Activated T-cell treated with anti-CD3 and anti-CD28 coated beads for 48 hours (primary cell): Measurements from ENCODE around the gene HDAC4.

Source experiments
- DNase-seq: peaks from one replicate; pipeline ENCODE4 v3.0.0-alpha.2; 2020; ENCODE audit warnings: low read depth

HDAC4 gene

DNA sequence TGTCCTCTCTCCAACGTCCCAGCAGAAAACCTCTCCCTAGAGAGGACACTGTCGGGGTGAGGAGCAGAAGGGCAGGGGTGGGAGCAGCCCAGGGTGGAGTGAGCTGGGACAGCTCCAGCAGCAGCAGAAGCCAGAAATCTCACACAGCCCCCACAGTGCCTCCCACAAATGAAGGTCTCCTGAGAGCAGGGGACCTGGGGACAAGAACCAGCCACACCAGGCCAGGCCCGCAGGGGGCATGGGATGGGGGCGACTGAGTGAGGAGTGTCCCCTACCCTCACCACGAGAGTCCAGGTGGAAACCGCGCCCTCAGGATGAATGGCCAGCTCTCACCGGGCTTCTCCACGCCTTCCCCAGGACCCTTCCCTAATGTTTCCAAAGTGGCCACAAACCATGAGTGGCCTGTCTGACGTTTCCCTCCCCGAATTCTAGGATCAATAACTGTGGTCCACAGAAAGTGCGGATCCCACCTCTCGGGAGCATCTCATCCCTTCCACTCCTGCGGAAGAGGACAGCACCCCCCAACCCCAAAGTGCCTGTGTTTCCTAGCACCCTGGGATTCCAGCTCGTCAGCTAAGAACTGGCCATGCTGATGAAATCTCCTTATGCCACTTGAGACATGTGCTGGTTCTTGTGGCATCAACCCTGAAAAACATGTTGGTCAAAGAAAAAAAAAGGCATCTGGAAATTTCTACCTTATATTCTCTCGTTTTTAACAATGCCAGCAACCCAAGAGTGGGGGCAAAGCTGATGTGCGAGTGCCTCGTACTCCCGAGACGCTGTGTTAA is 121.1 kb downstream of the HDAC4 start:
- no peak for DNase-seq

DNA sequence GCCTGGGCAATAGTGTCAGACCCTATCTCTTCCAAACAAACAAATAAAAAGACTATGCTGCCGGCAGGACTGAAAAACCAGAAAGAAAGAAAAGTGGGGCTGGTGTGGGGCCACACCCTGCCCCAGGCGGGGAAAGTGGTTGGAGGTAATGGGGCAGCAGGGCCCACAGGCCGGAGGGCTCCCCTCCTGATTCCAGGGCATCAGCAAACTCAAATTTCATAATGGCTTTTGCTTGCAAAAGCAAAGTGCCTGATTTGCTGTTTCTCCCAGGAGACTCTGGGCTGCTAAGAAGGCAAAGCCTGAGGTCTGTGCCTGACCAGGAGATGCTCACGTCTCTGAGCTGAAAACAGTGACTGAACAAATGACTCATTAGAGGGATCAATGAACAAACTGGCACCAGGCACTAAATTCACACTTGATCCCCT is 121.9 kb downstream of the HDAC4 start:
- DNase-seq: no peak

DNA sequence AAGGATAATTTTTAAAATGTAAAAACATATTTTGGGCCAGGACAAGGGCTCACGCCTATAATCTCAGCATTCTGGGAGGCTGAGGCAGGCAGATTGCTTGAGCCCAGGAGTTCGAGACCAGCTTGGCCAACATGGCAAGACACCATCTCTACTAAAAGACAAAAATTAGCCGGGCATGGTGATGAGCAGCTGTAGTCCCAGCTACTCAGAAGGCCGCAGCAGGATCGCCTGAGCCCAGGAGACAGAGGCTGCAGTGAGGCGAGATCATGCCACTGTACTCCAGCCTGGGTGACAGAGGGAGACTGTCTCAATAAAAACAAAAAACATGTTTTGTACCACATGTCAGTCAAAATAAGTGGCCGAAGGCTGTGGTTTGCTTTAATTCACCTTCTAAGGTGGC is 122.5 kb downstream of the HDAC4 start:
- no peak for DNase-seq

DNA sequence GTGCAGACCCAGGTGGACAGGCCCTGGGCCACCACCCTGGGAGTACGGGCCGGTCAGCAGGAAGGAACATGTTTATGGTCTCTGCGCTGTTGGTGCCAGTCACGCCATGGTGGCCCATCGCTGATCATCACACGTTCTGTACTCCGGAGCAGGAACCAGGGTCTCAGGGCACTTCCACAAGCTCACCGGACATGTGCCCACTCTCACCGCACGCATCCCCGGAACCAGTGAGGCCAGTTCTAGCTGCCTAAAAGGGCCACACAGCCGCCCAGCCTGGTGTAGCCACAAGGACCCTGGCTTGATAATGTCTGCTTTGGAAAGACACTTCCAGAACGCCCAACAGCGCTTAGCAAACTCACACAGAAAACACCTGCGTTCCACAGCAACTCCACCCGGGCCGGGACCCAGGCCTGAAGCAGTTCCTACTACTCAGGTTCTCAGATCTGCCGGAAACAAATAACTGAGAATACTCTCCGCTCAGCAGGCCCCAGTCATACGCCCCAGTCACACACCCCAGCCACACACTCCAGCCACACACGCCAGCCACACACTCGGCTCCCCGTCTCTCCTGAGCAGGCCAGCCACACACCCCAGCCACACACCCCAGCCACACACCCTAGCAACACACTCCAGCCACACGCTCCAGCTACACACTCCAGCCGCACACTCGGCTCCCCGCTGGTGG is 123.3 kb downstream of the HDAC4 start:
- no peak for DNase-seq

DNA sequence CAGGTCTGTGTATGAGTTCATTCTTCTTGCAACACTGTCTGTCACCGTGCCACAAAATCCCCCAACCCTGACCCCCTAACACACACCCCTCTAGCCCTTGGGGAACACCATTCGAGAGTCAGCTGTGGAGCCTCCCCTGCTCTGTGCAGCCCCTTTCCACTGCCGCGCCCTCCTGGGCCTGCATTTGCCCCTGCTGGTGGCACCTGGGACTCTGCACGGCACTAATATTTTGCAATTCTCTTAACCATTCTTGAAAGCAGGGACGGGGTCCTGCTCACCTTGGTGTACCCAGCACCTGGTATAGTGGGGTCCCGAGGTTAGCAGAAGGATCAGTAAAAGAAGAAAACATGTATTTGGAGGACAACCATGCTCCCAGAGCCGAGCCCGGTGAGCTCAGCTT is 124.0 kb downstream of the HDAC4 start:
- no peak for DNase-seq

DNA sequence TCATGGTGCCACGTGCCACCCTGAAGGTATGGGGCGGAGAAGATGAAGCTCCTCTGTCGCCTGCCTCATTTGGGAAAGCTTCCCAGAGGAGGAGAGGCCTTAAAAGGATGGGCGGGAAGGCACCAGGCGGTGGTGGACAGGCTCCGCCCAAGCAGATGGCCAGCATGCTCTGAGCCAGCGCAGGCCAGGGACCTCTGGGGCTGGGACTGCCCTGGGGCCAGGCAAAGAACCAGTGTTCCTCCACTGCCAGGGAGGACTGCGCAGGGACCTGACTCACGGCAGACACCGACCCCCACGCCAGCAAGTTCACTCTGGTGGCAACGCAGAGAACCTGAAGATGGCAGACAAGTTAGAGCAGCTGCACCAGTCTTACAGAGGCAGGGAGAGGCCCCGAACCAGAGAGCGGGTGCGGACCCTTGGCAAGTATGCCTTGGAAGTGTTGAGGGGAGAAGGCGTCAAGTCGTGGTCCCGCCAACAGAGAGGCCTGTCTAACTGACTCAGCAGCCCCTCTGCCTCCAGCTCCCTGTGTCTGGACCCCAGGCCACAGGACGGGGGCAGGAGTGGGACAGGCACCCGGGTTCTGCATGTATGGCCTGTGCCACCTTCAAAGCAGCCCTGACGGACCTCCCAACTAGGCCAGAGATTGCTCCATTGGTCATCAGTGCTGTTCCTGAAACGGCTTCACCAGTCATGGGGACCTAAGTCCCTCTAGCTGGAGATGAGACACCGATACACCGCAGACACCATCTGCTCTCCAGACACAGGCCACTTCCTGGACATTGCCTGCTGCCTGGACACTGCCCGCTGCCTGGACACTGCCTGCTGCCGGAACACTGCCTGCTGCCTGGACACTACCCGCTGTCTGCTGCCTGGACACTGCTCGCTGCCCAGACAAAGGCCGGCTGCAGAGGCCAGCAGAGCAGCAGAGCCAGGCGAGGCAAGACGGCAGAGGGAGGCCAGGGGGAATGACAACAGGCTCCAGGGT is 124.7 kb downstream of the HDAC4 start:
- no peak for DNase-seq

DNA sequence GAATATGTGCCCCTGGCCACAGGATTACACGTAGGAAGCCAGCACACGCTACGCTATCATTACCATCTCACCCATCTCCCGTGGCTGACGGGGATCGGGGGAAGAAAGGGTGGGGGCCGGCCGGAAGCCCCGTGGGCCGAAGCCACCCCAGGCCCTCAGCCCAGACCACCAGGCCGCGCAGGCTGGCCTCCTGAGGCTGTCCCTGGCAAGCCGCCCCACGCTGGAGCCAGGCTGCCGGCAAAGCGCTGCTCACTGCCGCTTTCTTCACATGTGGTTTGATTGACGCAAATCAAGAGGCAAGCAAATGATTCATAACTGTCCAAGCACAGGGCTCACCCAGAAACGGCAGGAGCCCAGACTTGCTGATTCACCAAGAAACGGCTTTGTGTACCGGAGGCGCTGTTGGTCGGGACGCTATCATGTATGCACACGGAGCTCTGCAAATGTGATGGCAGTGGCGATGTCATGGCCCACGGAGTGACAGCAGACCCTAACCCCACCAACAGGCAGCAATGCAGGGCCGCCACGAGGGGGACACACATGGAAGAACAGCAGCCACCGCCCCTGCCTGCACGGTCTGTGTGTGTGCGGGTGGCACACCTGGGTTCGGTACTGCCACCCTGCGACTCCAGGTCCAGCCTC is 125.7 kb downstream of the HDAC4 start:
- DNase-seq: peak; percentile 71

DNA sequence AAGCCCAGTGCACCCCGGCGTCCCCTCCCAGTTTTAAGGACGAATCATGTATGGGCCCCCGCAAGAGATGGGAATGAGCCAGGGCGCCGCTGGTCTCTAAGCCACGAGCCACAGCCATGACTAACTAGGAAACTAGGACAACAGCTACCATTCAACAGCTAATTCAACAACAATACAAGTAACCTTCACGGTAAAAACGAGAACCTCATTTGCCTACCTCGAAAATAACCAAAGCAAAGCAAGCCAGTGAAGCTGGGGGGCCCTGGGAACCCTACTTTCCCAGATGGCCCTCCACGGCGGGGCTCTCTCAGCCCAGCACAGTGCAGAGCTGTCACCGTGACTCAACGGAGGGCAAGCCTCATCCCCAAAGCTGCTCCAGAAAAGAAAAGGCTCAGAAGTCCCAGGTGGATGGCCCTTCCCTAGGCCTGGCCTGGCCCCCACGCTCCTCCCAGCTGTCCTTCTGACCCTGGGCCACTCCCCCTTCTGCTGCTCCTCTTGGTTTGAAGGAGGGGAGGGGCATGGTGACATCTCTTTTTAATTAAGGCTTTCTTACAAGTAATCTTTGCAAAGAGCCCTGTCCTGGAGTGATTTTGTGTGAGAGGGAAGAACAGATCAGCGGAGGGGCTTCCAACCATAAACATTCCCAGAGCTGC is 126.3 kb downstream of the HDAC4 start:
- no peak for DNase-seq

DNA sequence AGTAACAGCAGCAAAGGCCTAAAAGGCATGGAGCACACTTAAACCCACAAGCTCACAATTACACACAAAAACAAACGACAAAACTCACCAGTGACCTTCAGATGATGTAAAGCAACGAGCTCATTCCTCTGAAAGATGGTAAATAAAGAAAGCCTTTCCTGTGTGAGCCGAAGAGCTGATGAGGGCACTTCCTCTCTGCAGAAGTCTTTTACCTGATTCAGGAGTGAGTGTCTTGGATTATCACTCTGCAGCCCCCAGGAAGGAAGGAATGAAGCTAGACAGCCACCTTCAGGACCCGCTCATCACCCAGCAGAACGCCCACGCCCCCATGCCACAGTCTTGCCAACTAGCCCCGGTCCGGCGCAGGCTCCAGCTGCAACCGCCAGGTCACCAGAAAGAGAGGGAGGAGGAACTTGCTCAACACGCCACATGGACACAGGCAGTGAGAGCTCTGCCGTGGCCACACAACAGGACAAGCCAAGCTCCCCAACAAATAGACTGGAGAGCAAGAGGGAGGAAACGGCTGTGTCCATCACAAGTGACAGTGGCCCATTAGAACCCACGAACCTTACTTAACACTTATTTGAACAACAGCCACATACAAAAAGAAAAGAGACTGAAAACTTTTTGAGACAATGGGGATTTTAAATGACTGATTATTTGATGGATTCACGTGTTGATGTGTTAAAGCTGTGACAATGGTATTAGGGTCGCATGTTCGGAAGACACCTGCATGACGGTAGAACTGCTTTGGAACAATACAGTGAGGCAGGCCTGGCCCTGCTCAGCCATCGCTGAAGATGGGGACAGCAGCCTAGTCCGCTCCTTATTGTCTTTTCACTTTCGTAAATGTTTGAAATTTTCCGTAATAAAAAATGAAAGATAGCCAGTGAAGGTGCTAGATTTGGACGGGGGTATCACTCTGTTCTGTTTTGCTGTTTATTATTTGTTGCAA is 127.3 kb downstream of the HDAC4 start:
- no peak for DNase-seq

DNA sequence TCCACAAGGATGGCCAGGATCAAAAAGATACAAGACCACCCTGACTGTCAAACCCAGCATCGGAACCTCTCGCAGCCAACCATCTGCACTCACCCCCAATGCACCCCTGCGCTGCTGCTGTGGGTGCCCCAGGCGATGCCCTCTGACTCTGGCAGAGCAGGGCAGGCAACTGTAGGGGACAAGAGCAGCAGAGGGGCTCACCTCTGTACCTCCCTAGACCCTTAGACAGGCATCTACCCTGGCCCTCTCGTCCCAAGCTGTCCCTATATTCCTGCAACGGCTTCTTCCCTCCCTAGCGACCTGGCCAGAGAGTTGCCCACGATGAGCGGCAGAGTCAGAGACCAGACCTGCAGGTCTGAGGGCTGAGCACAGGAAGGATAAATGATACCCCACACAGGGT is 128.2 kb downstream of the HDAC4 start:
- no peak for DNase-seq

DNA sequence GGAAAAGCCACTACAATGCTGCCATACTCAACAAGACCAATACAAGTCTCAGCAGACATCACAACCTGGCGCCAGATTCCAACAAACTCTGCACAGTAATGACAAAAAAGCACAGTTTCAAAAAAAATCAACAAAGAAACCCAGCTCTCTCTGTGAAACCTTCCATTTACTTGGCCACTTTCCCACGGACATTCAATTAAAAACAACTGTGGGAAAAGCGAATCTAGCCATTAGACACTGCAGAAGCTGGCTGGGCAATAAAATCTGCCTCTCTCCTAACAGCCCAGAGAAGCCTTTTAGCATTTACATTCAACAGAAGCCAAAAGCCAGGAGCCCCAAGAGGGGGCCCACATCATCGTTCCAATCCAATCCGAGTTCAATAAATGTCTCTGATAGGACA is 128.9 kb downstream of the HDAC4 start:
- no peak for DNase-seq

DNA sequence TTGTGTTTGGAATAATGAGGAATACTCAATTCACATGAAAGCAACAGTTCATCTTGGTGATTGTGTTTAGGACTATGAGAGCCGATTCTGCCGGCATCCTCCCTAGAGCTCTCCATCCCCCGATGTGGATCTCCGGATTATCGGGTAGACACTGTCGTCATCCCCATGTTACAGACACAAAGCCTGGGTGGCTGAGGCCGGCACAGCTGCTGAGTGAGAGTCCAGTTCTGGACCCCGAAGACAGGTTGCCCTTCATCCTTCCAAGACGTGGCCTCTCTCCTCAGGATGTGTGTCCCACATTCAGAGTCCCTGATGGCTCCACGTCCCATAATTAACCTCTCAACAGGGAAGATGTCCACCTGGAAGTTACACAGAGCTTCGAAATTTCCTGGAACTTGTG is 129.3 kb downstream of the HDAC4 start:
- DNase-seq: no peak

DNA sequence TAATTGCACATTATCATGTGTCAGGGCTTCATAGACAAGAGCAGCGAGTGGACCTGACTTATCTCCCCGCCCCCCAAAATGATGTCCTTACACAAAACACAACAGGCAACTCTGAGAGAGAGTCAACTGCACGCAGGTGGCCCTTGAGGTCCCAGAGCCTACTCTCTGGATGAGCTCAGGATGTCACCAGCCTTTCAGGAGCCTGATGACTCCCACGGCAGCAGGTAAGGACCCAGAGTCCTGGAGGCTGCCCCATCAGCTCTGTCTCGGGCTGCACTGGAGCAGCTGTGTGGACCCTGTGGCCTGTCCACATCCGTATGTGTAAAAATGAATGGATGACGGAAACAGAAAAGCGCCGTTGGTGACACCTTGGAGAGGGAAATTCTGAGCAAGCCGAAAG is 130.9 kb downstream of the HDAC4 start:
- no peak for DNase-seq

DNA sequence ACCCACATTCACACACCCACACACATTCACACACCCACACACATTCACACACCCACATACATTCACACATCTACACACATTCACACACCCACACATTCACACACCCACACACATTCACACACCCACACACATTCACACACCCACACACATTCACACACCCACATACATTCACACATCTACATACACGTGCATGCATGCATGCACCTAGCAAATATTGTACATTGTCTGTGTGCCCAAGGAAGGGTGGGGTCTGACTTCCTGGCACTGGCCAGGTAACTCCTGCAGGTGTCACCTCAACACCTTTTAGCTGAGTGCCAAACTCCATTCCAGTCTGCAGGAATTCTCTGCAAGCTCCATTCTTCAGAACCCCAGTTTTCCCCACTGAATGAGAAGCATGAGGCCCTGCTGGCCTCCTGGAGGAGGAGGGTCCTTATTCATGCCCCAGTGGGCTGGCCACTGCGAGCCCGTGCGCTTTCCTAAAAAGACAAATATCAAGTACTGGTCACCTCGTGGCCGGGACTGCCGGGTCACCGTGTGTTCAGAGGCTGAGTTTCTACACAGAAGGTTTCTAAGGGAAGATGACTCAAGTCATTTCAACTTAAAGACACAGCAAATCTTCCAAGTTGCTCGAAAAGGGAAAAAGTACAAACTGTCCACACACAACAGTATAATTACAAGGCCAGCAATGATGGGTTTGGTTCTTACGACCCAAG is 131.5 kb downstream of the HDAC4 start:
- no peak for DNase-seq

DNA sequence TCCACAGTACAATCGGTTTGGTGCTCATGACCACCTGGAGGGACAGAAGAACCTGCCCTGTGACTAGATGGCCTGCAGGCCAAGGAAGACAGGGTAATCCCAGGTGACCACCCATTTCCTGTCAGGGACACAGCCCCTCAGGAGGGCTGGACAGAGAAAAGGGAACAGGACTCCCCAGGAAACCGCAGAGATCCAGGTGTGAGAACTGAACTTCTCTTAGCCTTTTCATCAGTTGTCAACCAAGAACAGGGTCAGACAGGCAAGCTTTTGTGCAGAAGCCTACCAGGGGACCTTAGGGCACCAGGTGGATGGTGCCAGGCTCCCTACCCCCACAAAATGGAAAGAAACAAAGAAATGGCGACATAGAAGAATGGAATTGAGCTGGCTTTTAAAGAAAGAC is 132.3 kb downstream of the HDAC4 start:
- no peak for DNase-seq

DNA sequence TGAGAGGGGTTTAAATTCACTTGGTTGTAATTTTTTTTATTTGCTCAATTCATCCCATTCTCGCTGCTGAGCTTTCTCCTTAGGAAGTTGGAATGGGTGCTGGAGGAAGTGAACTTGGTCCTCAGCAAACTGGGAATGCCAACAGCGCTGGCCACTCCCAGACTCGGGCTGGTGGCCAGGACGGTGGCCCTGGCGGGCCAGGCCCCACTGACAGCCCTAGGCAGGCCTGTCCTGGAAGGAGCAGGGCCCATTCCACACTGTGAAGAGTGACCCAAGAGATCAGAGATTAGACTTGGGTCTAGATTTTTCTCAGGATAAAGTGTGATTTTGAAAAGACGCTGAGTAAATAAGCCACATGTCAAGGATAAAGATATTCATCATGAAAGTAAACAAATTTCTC is 132.7 kb downstream of the HDAC4 start:
- no peak for DNase-seq

DNA sequence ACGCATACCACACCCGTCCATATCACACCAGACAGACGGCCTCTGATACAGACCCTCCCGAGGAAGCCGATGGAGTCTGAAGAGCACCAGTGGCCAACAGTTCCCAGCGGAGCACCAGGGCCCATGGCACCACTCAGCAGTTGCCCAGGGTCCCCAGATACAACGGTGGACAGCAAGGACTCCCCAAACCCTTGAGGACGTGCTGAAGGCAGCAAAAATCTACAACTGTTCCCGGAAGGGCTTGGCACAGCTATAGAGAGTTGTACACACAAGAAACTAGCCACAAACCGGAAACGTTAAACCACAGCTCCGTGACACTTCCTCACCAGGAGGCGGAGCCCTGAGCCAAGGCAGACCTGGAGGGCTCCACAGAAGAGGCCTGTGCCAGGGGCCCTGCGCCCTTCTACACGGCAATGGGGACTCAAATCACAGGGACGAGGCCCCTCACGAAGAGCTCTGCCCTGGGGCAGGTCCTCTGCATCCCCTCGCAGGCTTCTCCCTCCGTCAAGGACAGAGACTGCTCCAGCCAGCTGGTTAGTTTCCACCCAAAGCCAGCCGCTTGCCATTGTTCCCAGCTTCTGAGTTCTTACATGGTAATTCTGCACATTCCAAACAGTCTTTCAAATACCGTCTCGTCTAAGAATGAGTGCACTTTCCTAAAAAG is 133.4 kb downstream of the HDAC4 start:
- peak; percentile 82 for DNase-seq

DNA sequence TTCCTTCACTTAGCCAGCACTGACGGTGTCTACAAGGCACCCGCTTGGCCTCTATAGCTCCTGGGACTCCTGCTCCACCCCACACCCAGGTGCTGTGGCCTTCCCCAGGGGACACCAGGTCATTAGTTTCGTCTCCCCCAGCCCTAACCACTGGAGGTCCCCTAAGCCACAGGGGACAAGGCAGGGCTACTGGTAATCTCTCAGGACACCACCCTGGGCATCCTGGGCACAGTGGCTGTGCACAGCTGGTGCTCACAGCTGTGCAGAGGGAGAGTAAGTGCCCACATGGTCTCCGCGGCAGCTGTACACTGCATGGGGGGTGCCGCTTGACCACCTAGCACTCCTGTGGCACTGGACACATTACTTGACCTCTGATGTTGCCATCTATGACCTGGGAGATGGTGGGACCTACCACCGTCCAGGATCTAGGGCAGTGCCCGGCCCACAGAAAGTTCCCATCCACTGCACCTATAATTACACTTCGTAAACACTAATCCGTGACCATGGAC is 134.0 kb downstream of the HDAC4 start:
- no peak for DNase-seq

DNA sequence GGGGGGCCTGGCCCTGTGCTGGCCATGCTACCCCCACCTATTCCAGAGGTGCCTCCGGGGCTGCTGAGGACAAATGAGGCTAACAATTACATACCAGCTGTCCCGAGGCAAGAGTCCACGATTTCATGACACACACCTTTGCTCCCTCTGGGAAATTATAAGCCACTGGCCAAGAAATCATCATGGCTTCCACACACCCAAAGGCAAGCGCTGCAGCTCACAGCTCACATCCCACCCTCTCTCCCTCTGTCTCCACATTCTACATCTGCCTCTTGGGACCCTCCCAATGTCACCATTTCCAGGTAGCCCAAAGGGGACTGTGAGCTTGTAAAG is 134.4 kb downstream of the HDAC4 start:
- no peak for DNase-seq
